G401 (cell line): Measurements from ENCODE around the gene ATP5MC3. TPM values are rescaled to one million over a fixed set of nuclear protein-coding genes. Genes with fewer than 3 reads are reported as not detected.

Experiments used
- DNase-seq: peaks from one replicate; pipeline ENCODE4 v3.0.0-alpha.2; 2015; ENCODE audit warnings: low spot score
- in situ Hi-C: cut with HindIII; loops from 2 replicates; pipeline ENCODE4 v1.10.0; 2016; ENCODE audit warnings: low sequenced_read_pairs, mixed read lengths
- total RNA-seq: library from RNA; depleted of rRNA; stranded (reverse); fragments of >200 nt; shearing (Covaris generic); gene quantifications from 2 replicates; pipeline ENCODE4 v1.2.3, GENCODE V29; 2014; rRNA removed

Gene ATP5MC3
- total RNA-seq, 1 experiment from 2014 or later, result 213 TPM

DNA sequence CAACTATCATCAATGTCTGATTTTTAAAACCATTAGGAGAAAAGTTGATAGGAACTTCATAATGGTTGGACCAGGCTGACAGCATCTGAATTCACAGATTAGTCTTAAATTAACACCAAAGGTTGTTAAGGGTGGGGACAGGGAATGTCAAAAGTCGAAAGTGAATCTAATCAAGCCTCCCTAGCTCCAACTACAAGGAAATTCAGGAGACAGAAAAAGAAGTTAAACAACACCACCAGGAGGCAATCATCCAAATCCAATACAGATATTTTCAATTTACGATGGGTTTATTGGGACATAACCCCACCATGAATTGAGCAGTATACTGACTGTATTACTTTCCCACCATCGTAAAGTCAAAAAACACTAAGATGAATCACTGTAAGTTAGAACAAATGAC lies 46.3 kb downstream of the ATP5MC3 start:
- no peak for DNase-seq
- in situ Hi-C loops, result no loop called here

DNA sequence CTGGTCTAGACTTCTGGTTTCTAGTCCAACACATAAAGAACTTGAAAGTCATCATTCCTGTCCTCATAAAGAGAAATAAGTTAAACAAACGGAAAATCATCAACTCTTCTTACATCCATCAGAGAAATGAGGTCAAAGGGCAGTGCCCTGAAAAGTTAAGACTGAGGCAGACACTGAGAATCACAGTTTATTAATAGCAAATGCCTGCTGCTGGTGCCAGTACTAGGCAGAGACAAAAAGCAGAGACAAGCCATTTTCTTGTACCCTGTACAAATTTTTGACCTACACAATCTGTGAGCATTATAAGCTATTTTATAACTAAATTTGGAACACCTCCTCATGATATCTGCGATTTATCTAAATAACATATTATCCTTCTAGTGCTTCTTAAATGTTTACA lies 50.3 kb downstream of the ATP5MC3 start:
- in situ Hi-C loops, result no loop called here
- no peak for DNase-seq

DNA sequence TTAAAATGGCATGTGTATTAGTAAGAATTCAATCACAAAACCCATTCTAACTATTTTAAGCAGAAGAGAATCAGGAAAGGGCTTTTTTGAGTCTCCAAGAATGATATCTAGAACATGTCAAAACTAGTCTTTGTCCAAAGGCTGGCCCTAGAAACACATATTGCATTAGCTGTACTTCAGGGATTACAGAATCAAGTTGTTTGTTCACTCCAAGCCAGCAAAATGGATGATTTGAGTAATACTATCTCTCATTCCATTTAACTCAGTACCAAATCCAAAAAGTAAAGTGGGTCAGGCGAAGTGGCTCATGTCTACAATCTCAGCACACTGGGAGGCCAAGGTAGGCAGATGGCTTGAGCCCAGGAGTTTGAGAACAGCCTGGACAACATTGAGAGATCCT lies 54.8 kb downstream of the ATP5MC3 start:
- DNase-seq, result peak; percentile 41
- in situ Hi-C loops, result no loop called here

Other genes starting within 250 kb of the ATP5MC3 start
- gene CHN1, start 176.3 kb downstream of the ATP5MC3 start, total RNA-seq, result 0.34 TPM in 1 of 2 replicates, not detected in the other
- gene ATF2, start 13.5 kb downstream of the ATP5MC3 start, total RNA-seq, result 27.0 and 31.0 TPM in 2 replicates